ENCODE measurements around the gene SIAH3.

SIAH3 gene

DNA sequence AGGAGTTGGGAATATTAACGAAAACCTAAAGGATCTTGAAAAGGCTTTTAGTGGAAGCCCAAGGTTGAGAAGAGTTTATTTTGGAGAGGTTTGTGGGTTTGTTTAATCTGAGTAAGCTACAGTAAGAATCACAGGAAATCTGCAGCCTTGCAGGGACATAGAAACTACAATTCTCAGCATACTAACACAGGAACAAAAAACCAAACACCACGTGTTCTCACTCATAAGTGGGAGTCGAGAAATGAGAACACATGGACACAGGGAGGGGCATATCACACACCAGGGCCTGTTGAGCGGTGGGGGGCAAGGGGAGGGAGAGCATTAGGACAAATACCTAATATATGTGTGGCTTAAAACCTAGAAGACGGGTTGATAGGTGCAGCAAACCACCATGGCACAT is 8.7 kb upstream of the SIAH3 start:
- DNase-seq, result no peak

GRCh38 chr13:45859705-45860104 is 8.2 kb upstream of the SIAH3 start:
- no peak for DNase-seq

GRCh38 chr13:45852494-45852893 is 941 bp upstream of the SIAH3 start:
- no peak for DNase-seq

GRCh38 chr13:45851956-45852355 is 403 bp upstream of the SIAH3 start:
- DNase-seq, result no peak

DNA sequence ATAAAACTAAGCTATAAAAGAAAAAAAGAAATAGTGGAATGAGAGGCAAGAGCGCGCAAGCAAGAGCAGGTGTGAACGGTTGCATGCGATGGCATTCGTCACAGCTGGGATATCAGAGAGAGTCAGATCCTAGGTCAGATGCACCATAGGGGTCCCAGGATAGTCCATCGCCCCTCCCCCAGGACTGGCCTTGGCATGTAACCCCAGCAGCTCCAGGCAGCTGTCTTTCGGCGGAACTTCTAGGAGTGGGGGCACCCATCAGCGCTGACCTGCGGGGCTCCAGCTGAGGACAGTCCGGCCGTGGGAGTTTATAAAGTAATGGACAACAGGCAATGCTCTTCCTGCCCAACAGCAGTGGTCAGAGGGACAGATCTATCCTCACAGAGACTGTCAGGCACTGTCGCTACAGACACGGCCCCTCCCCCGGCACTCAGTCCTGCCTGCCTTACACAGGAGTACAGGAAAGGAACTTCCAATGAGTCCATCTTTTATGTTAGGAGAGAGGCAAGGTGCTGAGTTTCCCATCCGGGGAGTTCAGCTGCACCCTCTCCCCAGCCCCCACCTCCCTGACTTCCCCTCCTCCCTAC is 1.4 kb downstream of the SIAH3 start:
- DNase-seq, result no peak

- no peak for DNase-seq
Observed at GRCh38 chr13:45849408-45849807, 2.1 kb downstream of the SIAH3 start.

DNA sequence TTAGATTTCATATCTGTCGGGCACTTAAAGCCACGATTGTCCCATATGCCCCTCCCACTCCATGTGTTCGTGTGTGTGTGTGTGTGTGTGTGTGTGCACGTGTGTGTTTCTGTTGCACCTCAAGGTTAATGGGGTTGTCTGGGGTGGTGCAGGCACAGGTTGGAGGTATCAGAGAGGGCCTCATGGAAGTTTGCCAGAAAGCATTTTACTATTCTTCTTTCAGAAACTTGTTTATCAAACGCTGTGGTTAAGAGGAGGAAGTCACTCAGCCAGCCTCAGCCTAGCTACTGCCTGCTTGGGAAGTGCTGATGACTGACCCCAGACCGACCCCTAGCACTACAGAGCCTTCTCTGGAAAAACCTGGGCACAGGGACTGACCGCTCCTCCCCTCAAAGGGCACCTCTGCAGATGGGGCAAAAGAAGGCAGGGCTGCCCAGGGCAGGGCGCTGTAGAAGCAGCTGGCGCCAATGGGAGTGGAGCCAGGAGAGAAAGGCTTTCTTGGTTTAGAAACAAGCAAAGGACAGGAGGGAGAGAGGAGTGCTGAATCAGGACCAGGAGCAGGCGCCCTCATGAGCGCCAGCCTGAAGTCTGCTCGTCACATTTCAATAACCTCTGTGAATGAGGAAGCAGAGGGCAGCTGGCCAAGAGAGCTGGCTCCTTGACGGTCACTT is 3.9 kb downstream of the SIAH3 start:
- peak; percentile 58 for DNase-seq

DNA sequence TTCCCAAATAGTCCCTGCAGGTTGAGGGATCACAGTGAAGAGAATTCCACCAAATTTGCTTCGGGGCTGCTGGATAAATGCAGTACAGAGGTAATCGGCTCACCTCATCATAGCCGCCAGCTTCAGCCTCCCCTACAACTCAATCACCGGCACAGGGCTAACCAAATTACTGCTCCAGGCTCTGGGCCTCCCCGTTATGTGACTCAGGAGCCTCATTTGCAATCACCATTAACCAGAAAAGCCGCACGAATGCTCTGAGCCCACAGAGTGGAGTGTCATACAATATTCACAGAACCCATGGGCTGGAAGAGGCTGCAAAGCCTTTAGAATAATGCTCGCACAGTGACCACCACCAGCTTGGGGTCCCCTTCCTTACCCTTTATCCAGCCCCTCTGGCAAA is 4.9 kb downstream of the SIAH3 start:
- DNase-seq, result no peak

DNA sequence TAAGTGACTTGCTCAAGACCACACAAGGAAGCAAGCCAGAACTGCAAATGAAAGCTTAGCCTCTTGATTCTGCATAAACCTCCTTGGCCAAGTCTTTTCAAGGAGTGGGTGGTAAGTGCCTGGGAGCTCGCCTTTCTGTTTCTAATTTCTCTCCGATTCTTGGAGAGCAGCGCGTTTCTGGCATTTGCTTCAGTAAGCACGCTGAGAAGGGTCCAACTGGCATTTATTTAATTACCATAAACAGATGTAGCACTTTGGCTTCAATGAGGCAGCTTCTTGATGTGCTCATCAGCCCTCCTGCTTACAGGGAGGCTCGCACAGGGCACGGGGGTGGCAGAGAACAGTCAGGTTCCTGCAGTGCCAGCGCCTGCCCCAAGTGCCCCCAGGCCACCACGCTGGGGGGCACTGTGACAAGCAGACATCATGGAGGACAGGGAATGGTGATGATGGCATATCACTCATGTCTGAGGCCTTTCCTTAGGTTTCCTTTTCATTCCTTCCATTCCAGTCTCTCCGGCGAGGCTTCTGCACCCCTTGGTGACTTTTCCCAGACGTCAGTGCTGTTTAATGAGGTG is 13.3 kb downstream of the SIAH3 start:
- DNase-seq, result no peak

DNA sequence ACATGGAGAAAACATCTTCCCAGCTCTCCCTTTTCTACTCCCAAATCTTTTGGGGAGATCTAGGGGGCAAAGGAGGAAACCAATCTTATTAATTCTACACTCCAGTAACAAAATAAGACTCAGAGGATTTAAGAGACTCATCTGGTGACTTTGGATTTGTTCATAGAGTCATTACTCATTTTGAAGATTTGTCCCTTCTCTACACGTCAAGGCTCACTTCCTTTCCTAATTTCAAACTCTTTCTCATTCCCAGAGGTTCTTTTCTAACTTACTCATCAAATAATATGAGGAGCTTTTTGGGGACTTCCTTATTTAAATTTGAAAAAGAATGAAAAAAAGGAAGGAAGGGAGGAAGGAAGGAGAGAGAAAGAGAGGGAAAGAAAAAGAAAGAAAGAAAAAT is 14.4 kb downstream of the SIAH3 start:
- DNase-seq, result no peak

DNA sequence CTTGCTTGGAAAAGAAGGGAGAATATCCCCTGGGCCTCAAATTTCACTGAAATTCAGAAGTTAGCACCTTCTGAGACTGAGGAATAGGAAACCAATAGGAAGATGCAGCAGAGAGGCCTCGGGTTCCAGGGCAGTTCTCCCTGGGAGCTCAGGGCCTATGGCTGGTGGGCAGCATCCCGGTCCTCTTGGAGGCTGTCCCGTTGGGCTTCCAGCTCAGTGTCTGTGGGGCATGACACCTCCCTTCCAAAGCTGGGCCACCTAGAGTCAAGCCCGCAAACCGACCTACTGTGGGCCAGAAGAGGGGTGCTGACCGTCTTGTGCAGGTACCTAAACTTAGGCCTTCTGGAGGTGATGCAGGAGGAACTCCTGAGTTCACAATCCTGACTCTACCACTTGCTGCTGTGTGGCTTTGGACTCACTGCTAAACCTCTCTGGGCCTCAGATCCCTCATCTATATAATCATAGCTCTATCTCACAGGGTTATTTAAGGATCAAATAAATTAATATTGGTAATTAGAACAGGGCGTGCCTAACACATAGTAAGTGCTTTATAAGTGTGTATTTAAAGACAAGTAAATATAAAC is 17.1 kb downstream of the SIAH3 start:
- no peak for DNase-seq

- no peak for DNase-seq
Observed at GRCh38 chr13:45833663-45834375, 17.7 kb downstream of the SIAH3 start.

- DNase-seq, result no peak
Observed at GRCh38 chr13:45833242-45833641, 18.3 kb downstream of the SIAH3 start.

- no peak for DNase-seq
Observed at GRCh38 chr13:45831851-45832250, 19.7 kb downstream of the SIAH3 start.

DNA sequence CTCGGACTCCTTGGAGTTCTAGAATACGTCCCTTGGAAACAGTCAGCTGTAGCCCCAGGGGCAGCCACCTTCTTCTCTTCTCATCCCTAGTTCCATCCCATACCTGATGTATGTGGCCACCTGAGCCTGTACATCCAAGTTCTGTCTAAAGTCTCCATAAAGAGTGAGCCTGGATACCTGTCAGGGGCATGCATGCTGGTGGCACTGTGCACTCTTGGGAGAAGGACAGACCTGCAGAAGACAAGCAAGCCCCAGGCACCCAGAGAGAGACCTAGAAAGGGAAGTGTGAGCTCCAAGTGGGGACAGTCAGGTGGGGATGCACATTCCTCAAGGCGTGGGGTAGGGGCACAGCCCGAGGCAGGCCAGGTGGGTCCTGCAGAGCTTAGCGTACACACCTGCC is 21.4 kb downstream of the SIAH3 start:
- DNase-seq, result no peak

DNA sequence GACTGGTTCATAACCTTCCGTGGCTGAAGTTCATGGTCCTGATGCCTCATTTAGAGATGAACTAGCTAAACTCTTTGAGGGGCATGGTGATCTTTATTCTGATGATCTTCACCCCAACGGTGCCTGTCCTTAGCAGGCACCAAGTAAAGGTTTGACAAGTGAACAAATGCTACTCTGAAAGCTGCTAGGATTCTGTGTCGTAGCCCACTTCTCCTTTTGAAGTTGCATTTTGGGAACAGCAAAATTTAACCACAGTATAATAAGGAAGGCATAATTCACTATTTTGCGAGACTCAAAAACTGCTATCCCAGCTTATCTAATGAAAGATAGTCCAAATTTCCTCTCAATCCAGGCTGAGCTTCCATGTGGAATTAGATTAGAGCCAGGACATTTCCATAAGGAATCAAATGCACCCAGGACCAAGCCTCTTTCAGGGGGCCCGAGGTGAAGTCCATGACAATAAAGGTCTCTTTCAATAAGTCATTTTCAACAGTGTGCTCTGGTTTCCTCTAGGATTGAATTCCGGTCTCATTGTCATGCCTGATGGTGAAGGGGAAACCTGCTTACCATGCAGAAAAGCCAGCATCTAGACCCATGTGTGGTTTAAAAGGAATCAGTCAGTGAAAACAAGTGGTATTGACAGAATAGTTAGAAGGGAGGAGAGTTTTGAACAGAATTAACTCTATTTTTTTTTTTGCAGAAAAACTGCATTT is 23.1 kb downstream of the SIAH3 start:
- no peak for DNase-seq

GRCh38 chr13:45827318-45827717 is 24.2 kb downstream of the SIAH3 start:
- DNase-seq, result no peak

DNA sequence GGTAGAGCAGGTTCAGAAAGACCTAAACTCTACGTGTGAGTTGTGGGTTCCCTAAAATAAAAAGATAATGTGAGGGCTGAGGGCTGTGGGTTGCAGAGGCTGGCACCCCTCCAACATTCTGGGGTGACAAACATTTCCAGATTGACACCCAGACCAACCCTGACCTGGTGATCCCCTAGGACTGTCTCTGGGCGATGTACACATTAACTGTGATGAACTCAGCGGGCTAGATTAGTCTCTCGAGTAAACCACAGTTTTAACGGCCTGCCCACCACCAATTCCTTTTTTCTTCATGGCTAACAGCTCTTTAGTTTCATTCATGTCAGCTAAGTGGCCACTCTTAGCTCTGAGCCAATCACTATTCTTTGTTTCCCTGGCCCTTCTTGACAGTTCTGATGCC is 24.8 kb downstream of the SIAH3 start:
- no peak for DNase-seq

GRCh38 chr13:45825387-45825650 is 26.2 kb downstream of the SIAH3 start:
- DNase-seq, result no peak

- DNase-seq, result no peak
Observed at GRCh38 chr13:45823583-45823982, 28.0 kb downstream of the SIAH3 start.

GRCh38 chr13:45821811-45822210 is 29.7 kb downstream of the SIAH3 start:
- DNase-seq, result no peak

- DNase-seq, result no peak
Observed at GRCh38 chr13:45820106-45820838, 31.3 kb downstream of the SIAH3 start.

- DNase-seq, result no peak
Observed at GRCh38 chr13:45817833-45818232, 33.7 kb downstream of the SIAH3 start.

Data from CD4-positive, alpha-beta T cell treated with Interleukin-21 for 1 hour (primary cell).